Loucy (cell line): ENCODE measurements around the gene CCDC178.

Experiments
- H2AFZ ChIP-seq: fragments of 200-600 bp; sonication (generic); 2 replicates; pipeline ENCODE4 v1.6.0; 2016; ENCODE audit warnings: antibody characterized with exemption, mild to moderate bottlenecking, low read length, moderate library complexity
- H3F3A ChIP-seq: fragments of 200-600 bp; 2 replicates; pipeline ENCODE4 v1.6.0; 2016; ENCODE audit warnings: antibody characterized with exemption, low read depth, mild to moderate bottlenecking
- H3K27me3 ChIP-seq: fragments of 200-600 bp; sonication (generic); 2 replicates; pipeline ENCODE4 v1.6.1; 2014; ENCODE audit warnings: low read length, mild to moderate bottlenecking; ENCODE audit not compliant: insufficient read depth, poor library complexity, severe bottlenecking
- H3K36me3 ChIP-seq: fragments of 200-600 bp; sonication (generic); 2 replicates; pipeline ENCODE4 v1.6.1; 2016; ENCODE audit warnings: low read length; ENCODE audit not compliant: insufficient read depth
- H3K4me1 ChIP-seq: fragments of 200-600 bp; sonication (generic); 2 replicates; pipeline ENCODE4 v1.5.1; 2014; ENCODE audit warnings: low read length, mild to moderate bottlenecking; ENCODE audit not compliant: insufficient read depth, poor library complexity, severe bottlenecking
- H3K4me2 ChIP-seq: fragments of 200-600 bp; sonication (generic); 2 replicates; pipeline ENCODE4 v1.6.0; 2014; ENCODE audit warnings: antibody characterized with exemption, low read length, low read depth, mild to moderate bottlenecking; ENCODE audit not compliant: poor library complexity, severe bottlenecking
- H3K4me3 ChIP-seq: fragments of 200-600 bp; sonication (generic); 2 replicates; pipeline ENCODE4 v1.5.1; 2014; ENCODE audit warnings: low read length, mild to moderate bottlenecking, mixed read lengths; ENCODE audit not compliant: poor library complexity, severe bottlenecking
- H3K79me2 ChIP-seq: fragments of 200-600 bp; sonication (generic); 2 replicates; pipeline ENCODE4 v1.6.1; 2014; ENCODE audit warnings: low read length; ENCODE audit not compliant: insufficient read depth
- H3K9ac ChIP-seq: fragments of 200-600 bp; sonication (generic); 2 replicates; pipeline ENCODE4 v1.6.0; 2014; ENCODE audit warnings: mild to moderate bottlenecking, low read depth, low read length, moderate library complexity; ENCODE audit not compliant: poor library complexity, severe bottlenecking
- H3K9me2 ChIP-seq: fragments of 200-600 bp; sonication (generic); replicated peaks from 2 replicates; pipeline ENCODE4 v1.6.1; 2016; ENCODE audit warnings: low read depth, low read length, mixed read lengths
- H3K9me3 ChIP-seq: fragments of 200-600 bp; sonication (generic); 2 replicates; pipeline ENCODE4 v1.6.1; 2014; ENCODE audit warnings: mild to moderate bottlenecking, antibody characterized with exemption, low read length, low read depth; ENCODE audit not compliant: insufficient read depth
- H4K20me1 ChIP-seq: fragments of 200-600 bp; sonication (generic); 2 replicates; pipeline ENCODE4 v1.6.0; 2014; ENCODE audit warnings: antibody characterized with exemption, low read length, mild to moderate bottlenecking; ENCODE audit not compliant: insufficient read depth, poor library complexity, severe bottlenecking
- CTCF ChIP-seq: fragments of 200-600 bp; sonication (generic); conservative IDR thresholded peaks from 2 replicates; pipeline ENCODE4 v1.5.1; 2014; ENCODE audit warnings: mild to moderate bottlenecking, antibody characterized with exemption, low read length
- EZH2phosphoT487 ChIP-seq: fragments of 200-600 bp; IDR thresholded peaks from 2 replicates; pipeline ENCODE4 v1.6.1; 2018; ENCODE audit warnings: antibody characterized with exemption, mild to moderate bottlenecking, moderate library complexity, borderline replicate concordance

The CCDC178 gene

DNA sequence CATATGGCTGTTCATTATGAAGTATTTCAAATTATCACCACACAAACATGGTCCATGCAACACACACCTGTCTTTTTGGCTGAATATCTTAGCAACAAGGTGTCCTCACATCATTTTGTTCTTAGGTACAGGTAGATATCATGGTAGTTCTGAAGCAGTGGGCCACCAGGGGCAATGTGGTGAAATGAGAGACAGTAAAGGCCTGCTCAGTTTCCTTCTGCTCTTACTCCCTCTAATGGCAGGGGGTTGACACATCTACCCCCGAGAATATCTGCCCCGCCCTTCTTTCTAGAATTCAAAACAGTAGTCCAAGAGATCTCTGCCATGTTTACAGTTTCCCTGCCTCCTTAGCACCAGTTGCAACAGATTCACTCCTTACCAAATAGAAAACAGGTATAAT, 520.7 kb downstream of the CCDC178 start:
- Histone ChIP-seq H4K20me1 (peaks cover 4% of the 10 kb centered on the region), H3K79me2 (no peaks in the 10 kb centered on the region), H3K4me1 (peaks cover 15% of the 10 kb centered on the region), H3K4me3 (no peak overlapping the region), H3K27me3 (peaks cover 73% of the 10 kb centered on the region), H3K9me3 (no peaks in the 10 kb centered on the region), H3K9me2 (no peaks in the 10 kb centered on the region), H2AFZ (no peak overlapping the region), H3K36me3 (no peaks in the 10 kb centered on the region), H3K4me2 (no peak overlapping the region), H3F3A (no peaks in the 10 kb centered on the region), H3K9ac (no peak overlapping the region)
- TF ChIP-seq EZH2phosphoT487: no peak
- peak; percentile 86 for TF ChIP-seq CTCF

GRCh38 chr18:32918692-32919250, 521.8 kb downstream of the CCDC178 start:
- peaks cover 73% of the 10 kb centered on the region for H3K27me3 ChIP-seq
- TF ChIP-seq CTCF (no peak), EZH2phosphoT487 (no peak)
- no peak overlapping the region for H3K9ac ChIP-seq
- H3F3A ChIP-seq: no peaks in the 10 kb centered on the region
- H3K9me2 ChIP-seq: no peaks in the 10 kb centered on the region
- no peak overlapping the region for H2AFZ ChIP-seq
- H4K20me1 ChIP-seq: peaks cover 4% of the 10 kb centered on the region
- H3K4me2 ChIP-seq: no peak overlapping the region
- no peak overlapping the region for H3K4me3 ChIP-seq
- H3K4me1 ChIP-seq: peaks cover 15% of the 10 kb centered on the region
- no peaks in the 10 kb centered on the region for H3K9me3 ChIP-seq
- H3K79me2 ChIP-seq: no peaks in the 10 kb centered on the region
- H3K36me3 ChIP-seq: no peaks in the 10 kb centered on the region

- Histone ChIP-seq H3K4me1 (no peaks in the 10 kb centered on the region), H3K79me2 (no peaks in the 10 kb centered on the region), H2AFZ (no peak overlapping the region), H3K9me3 (no peaks in the 10 kb centered on the region), H4K20me1 (peaks cover 4% of the 10 kb centered on the region), H3K27me3 (peaks cover 80% of the 10 kb centered on the region), H3F3A (no peaks in the 10 kb centered on the region), H3K36me3 (no peaks in the 10 kb centered on the region), H3K9me2 (no peaks in the 10 kb centered on the region), H3K4me3 (no peak overlapping the region), H3K9ac (no peak overlapping the region), H3K4me2 (no peak overlapping the region)
- TF ChIP-seq CTCF (no peak), EZH2phosphoT487 (no peak)
These were observed 525.0 kb downstream of the CCDC178 start for GRCh38 chr18:32915516-32915915.
